ENCODE results near the gene POLN.

POLN gene

GRCh38 chr4:2246384-2247127, 4.6 kb upstream of the POLN start:
- DNase-seq (ENCODE audit: low spot score), result peak; percentile 21
- no peak for TF ChIP-seq CTCF (IDR thresholded peaks at IDR 0.05; ENCODE audit: borderline replicate concordance, control extremely low read depth, extremely low read depth, insufficient read depth, missing control alignments)
- in situ Hi-C loops (cut with MboI; ENCODE audit: low sequenced_read_pairs, unreplicated experiment), result no loop called here

GRCh38 chr4:2245787-2246275, 3.9 kb upstream of the POLN start:
- in situ Hi-C loops (cut with MboI; ENCODE audit: low sequenced_read_pairs, unreplicated experiment), result no loop called here
- TF ChIP-seq CTCF (IDR thresholded peaks at IDR 0.05; ENCODE audit: borderline replicate concordance, control extremely low read depth, extremely low read depth, insufficient read depth, missing control alignments), result no peak
- DNase-seq (ENCODE audit: low spot score), result peak; percentile 5

- in situ Hi-C loops (cut with MboI; ENCODE audit: low sequenced_read_pairs, unreplicated experiment), result no loop called here
- DNase-seq (ENCODE audit: low spot score), result peak; percentile 6
- no peak for TF ChIP-seq CTCF (IDR thresholded peaks at IDR 0.05; ENCODE audit: borderline replicate concordance, control extremely low read depth, extremely low read depth, insufficient read depth, missing control alignments)
These were observed 3.3 kb upstream of the POLN start for GRCh38 chr4:2245057-2245786.

GRCh38 chr4:2243681-2244380, 1.9 kb upstream of the POLN start:
- peak; percentile 59 for TF ChIP-seq CTCF (IDR thresholded peaks at IDR 0.05; ENCODE audit: borderline replicate concordance, control extremely low read depth, extremely low read depth, insufficient read depth, missing control alignments)
- DNase-seq (ENCODE audit: low spot score), result peak; percentile 53
- in situ Hi-C loops (cut with MboI; ENCODE audit: low sequenced_read_pairs, unreplicated experiment), result no loop called here

- in situ Hi-C loops (cut with MboI; ENCODE audit: low sequenced_read_pairs, unreplicated experiment), result no loop called here
- no peak for DNase-seq (ENCODE audit: low spot score)
- TF ChIP-seq CTCF (IDR thresholded peaks at IDR 0.05; ENCODE audit: borderline replicate concordance, control extremely low read depth, extremely low read depth, insufficient read depth, missing control alignments), result no peak
These were observed 918 bp downstream of the POLN start for GRCh38 chr4:2241003-2241402.

- in situ Hi-C loops (cut with MboI; ENCODE audit: low sequenced_read_pairs, unreplicated experiment), result no loop called here
- TF ChIP-seq CTCF (IDR thresholded peaks at IDR 0.05; ENCODE audit: borderline replicate concordance, control extremely low read depth, extremely low read depth, insufficient read depth, missing control alignments), result no peak
- DNase-seq (ENCODE audit: low spot score), result no peak
These were observed 4.8 kb downstream of the POLN start for GRCh38 chr4:2236944-2237666.

Data from GM13976 (cell line).